ENCODE data around the gene SF1.

SF1 gene

DNA sequence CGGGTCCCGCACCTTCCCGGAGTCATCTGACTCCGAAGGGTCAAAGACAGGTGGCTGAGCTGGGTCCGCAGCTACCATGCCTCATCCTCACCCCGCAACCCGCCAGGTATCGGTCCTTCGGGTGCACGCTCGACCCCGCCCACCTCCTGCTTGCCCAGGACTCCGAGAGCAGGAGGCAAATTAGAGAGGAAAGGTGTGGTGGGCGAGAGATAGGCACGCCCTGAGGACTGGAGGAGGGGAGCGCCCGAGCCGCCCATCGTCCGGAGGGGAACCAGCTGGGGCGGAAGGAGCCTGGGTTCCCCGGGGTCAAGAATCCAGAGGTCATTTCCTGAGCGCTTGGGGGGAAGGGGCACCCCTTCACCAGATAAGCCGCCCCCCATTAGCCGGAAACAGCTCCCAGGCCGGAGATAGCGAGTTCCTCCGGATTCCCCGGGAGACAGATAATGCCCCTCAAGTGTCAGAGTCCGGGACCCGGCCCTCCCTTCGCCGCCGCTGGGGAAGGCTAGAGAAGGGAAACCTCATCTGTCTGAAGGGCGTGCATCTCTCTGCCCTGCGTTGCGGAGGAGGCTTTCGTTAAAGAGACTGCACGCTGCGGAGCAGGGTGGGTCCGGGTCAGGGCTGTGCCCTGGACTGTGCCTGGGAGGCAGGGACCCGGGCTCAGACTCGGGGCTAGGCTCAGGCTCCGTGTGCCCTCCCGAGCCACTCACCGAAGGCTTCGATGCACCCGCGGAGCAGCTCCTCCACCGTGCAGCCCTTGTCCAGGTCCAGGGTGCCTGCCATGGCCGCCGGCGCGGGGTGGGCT, 36.1 kb downstream of the SF1 start:
- Histone ChIP-seq H3K9ac (no peak overlapping the region), H3K9me3 (ENCODE audit: control insufficient read depth, low read length) (no peaks in the 10 kb centered on the region), H3K4me2 (ENCODE audit: low read length) (peak overlapping the region; percentile 68), H2AFZ (peak overlapping the region; percentile 38), H3K4me3 (ENCODE audit: low read depth, low read length) (peak overlapping the region; percentile 52), H3K27me3 (ENCODE audit: control insufficient read depth, insufficient read depth, low read length) (no peaks in the 10 kb centered on the region), H3K27ac (no peak overlapping the region), H3K79me2 (no peaks in the 10 kb centered on the region), H3K4me1 (no peaks in the 10 kb centered on the region), H3K36me3 (ENCODE audit: control insufficient read depth, insufficient read depth, low read length) (no peaks in the 10 kb centered on the region)
- TF ChIP-seq, protein P1, sequence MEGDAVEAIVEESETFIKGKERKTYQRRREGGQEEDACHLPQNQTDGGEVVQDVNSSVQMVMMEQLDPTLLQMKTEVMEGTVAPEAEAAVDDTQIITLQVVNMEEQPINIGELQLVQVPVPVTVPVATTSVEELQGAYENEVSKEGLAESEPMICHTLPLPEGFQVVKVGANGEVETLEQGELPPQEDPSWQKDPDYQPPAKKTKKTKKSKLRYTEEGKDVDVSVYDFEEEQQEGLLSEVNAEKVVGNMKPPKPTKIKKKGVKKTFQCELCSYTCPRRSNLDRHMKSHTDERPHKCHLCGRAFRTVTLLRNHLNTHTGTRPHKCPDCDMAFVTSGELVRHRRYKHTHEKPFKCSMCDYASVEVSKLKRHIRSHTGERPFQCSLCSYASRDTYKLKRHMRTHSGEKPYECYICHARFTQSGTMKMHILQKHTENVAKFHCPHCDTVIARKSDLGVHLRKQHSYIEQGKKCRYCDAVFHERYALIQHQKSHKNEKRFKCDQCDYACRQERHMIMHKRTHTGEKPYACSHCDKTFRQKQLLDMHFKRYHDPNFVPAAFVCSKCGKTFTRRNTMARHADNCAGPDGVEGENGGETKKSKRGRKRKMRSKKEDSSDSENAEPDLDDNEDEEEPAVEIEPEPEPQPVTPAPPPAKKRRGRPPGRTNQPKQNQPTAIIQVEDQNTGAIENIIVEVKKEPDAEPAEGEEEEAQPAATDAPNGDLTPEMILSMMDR (IDR thresholded peaks at IDR 0.05) = no peak

DNA sequence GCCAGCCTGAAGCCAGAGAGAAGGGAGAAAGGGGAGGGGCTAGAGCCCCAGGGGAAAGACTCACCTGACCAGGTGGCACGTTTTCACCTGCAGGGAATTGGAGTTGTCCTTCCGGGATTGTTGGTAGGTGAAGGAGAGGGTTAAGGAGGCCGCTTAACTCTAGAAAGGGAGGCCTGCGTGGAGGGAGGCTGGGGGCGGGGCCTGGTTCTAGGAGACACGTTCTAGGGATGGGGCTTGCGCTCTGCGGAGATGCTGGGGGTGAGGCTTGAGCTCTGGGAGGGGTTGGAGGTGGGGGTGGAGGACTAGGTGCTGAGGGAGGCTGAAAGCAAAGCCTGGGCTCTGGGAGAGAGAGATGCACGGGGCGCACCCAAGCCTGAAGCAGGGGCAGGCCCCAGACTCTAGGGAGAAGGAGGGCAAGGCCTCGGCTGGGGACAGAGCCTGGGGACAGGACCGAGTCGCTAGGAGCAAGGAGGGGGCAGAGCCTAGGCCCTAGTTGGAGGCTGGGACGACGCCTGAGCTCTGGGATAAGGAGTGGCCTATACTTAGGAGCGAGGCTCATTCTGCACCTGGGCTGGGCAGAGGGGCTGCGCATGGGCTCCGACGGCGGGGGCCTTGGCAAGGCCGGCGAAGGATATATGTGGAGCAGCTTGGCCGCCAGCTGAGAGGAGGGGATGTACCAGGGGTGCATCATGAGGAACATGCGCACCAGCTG, 36.8 kb downstream of the SF1 start:
- H3K27me3 ChIP-seq (ENCODE audit: control insufficient read depth, insufficient read depth, low read length) = no peaks in the 10 kb centered on the region
- no peak overlapping the region for H3K27ac ChIP-seq

DNA sequence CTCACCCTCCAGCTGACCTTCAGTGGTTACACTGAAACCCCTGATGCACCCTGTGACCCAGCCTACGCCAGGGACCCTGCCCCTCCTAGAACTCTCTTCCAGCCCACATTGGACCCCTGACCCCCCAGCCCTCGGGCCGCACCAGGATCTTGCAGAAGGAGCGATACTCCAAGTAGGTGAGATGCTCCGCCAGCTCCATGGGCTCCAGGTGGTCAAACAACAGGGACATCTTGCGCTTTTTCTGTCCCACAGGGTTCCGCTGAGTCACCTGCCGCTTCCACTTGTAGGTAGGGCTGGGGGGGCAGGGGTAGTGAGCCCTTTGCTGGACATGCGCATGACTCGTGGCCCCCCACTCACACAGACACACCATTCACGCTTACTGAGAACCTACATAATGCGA, 38.5 kb downstream of the SF1 start:
- Histone ChIP-seq H3K27ac (no peak overlapping the region), H2AFZ (no peak overlapping the region), H3K27me3 (ENCODE audit: control insufficient read depth, insufficient read depth, low read length) (no peaks in the 10 kb centered on the region), H3K9ac (no peak overlapping the region), H3K4me2 (ENCODE audit: low read length) (no peak overlapping the region), H3K9me3 (ENCODE audit: control insufficient read depth, low read length) (no peaks in the 10 kb centered on the region), H3K79me2 (no peaks in the 10 kb centered on the region), H3K36me3 (ENCODE audit: control insufficient read depth, insufficient read depth, low read length) (no peaks in the 10 kb centered on the region), H3K4me1 (no peaks in the 10 kb centered on the region), H3K4me3 (ENCODE audit: low read depth, low read length) (no peak overlapping the region)
- TF ChIP-seq, protein P1 (IDR thresholded peaks at IDR 0.05) = no peak

More for the DNA sequence above, 36.8 kb downstream of the SF1 start:
- Histone ChIP-seq H3K36me3 (ENCODE audit: control insufficient read depth, insufficient read depth, low read length) (no peaks in the 10 kb centered on the region), H3K4me1 (no peaks in the 10 kb centered on the region), H3K4me3 (ENCODE audit: low read depth, low read length) (no peak overlapping the region), H3K4me2 (ENCODE audit: low read length) (no peak overlapping the region), H3K9ac (no peak overlapping the region), H3K79me2 (no peaks in the 10 kb centered on the region), H3K9me3 (ENCODE audit: control insufficient read depth, low read length) (no peaks in the 10 kb centered on the region), H2AFZ (no peak overlapping the region)
- TF ChIP-seq, protein P1 (IDR thresholded peaks at IDR 0.05) = no peak

DNA sequence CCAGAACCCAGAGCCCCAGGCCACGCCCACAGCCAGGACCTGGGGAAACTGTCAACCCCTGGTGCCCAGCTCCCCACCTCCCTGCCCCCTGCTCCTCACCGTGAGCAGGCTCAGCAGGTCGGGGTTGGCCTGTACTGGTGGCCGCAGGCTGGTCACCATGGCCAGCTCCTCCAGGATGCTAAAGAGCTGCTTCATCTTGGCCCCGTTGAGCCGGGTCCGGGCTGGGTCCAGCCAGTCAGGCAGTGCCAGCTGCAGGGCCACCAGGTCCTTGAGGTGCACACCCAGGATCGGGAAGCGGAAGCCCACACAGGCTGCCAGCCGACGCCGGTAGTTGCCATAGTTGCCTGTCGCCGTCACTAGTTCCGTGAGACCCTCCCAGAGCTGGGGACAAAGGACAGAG, 41.7 kb downstream of the SF1 start:
- Histone ChIP-seq H3K9ac (no peak overlapping the region), H3K4me1 (no peaks in the 10 kb centered on the region), H3K9me3 (ENCODE audit: control insufficient read depth, low read length) (no peaks in the 10 kb centered on the region), H2AFZ (no peak overlapping the region), H3K36me3 (ENCODE audit: control insufficient read depth, insufficient read depth, low read length) (no peaks in the 10 kb centered on the region), H3K79me2 (no peaks in the 10 kb centered on the region), H3K27ac (no peak overlapping the region), H3K4me2 (ENCODE audit: low read length) (no peak overlapping the region), H3K4me3 (ENCODE audit: low read depth, low read length) (no peak overlapping the region), H3K27me3 (ENCODE audit: control insufficient read depth, insufficient read depth, low read length) (no peaks in the 10 kb centered on the region)
- TF ChIP-seq, protein P1 (IDR thresholded peaks at IDR 0.05) = no peak
